ENCODE data around the gene TDRD12.
"Not testable (repeated sequence)": the region's sequence is repeated elsewhere in the genome, so short reads cannot be mapped to it uniquely, and the experiment has no call there.

The TDRD12 gene

DNA sequence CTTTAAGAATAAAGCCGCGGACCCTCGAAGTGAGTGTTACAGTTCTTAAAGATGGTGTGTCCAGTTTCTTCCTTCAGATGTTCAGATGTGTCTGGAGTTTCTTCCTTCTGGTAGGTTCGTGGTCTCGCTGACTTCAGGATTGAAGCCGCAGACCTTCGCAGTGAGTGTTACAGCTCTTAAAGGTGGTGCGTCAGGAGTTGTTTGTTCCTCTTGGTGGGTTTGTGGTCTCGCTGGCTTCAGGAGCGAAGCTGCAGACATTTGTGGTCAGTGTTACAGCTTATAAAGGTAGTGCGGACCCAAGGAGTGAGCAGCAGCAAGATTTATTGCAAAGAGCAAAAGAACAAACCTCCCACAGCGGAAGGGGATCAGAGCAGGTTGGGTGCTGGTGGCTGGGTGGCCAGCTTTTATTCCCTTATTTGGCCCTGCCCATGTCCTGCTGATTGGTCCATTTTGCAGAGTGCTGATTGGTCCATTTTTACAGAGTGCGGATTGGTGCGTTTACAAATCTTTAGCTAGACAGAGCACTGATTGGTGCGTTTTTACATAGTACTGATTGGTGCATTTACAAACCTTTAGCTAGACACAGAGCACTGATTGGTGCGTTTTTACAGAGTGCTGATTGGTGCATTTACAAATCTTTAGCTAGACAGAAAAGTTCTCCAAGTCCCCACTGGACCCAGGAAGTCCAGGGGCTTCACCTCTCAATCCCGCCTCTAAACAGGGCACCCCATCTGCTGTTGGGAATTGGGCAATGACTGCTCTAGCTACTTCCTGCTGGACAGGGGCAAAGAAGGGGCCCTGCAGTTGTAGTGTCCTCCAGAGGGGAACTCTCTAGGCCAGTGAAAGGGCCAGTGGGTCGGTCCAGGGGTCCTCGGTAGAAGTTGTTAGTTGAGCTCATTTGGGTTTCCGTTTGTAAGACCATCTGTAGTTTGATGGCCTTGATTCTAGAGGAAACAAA lies 26.1 kb upstream of the TDRD12 start:
- not testable (repeated sequence) for DNase-seq

- not testable (repeated sequence) for DNase-seq
Measured at GRCh38 chr19:32694316-32694715, 25.3 kb upstream of the TDRD12 start.

GRCh38 chr19:32694851-32695250 lies 24.7 kb upstream of the TDRD12 start:
- not testable (repeated sequence) for DNase-seq

GRCh38 chr19:32695506-32695905 lies 24.1 kb upstream of the TDRD12 start:
- not testable (repeated sequence) for DNase-seq

DNA sequence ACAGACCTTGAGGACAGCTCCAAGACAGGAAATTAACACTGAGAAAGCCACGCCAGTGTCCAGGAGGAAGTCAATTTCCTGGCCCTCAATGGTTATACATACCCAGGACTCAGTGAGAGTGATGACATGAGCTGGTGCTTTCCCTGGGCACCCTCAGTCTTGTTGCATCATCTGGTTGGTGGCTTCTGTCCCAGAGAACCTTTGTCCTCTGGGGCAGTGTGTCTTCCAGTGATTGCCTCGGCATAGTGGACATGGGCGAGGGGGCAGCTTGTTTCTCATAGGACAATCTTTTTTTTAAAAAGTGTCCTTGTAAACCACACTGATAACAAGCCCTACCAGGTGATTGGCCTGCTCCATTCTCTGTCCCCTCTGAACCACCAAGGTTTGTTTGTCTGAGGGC lies 22.8 kb upstream of the TDRD12 start:
- not testable (repeated sequence) for DNase-seq

DNA sequence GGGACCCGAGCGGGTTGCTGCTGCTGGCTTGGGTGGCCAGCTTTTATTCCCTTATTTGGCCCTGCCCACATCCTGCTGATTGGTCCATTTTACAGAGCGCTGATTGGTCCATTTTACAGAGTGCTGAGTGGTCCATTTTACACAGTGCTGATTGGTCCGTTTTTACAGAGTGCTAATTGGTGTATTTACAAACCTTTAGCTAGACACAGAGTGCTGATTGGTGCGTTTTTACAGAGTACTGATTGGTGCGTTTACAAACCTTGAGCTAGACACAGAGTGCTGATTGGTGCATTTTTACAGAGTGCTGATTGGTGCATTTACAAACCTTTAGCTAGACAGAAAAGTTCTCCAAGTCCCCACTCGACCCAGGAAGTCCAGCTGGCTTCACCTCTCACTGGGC lies 19.4 kb upstream of the TDRD12 start:
- not testable (repeated sequence) for DNase-seq

DNA sequence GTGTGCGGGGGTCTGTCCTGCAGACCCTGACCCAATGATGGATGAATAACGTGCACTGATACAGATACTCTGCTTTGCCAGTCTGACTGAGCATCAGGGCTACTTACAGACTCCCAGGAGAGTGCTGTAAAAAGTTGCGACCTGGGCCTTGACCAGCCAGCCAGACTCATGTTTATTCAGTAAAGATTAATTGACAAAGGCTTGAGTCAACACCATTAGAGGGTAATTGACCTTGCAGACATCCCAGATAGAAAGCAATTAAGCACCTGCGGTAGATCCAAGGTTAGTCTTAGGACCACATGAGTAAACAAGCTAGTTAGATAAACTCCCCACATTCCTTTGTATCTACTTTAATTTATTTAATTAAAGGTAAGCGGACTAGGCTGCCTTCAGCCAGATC lies 17.6 kb upstream of the TDRD12 start:
- DNase-seq = no peak

DNA sequence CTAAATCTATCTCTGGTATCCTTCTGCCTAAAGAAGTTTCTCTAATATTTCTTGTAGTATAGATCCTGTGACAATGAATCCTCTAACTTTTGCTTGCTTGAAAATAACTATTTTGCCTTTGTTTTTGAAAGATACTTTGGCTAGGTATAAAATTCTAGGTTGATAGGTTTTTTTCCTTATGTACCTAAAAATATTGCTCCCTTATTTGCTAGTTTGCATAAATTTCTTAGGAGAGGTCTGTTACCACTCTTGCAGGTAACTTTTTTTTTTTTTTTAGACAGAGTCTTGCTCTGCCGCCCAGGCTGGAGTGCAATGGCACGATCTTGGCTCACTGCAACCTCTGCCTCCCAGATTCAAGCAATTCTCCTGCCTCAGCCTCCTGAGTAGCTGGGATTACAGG lies 15.6 kb upstream of the TDRD12 start:
- DNase-seq = not testable (repeated sequence)

- DNase-seq = no peak
Measured at GRCh38 chr19:32708457-32708856, 11.1 kb upstream of the TDRD12 start.

GRCh38 chr19:32709032-32709431 lies 10.5 kb upstream of the TDRD12 start:
- no peak for DNase-seq

DNA sequence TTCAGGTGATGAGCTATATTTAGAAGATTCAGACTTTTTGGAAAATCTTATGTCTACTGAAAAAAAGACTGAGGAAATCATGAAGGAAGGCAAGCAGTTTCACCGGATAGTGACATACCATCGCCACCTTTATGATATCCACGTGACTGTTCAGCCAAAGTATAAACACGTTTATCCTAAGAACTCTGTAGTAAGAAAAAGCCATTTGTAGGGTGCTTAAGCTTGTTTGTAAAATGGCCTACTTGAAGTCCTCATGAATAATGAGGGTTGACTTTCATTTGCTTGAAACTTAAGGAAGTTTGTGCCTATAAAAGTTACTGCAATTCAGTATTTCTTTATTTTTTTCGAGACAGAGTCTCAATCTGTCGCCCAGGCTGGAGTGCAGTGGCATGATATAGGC lies 7.8 kb upstream of the TDRD12 start:
- DNase-seq = no peak

DNA sequence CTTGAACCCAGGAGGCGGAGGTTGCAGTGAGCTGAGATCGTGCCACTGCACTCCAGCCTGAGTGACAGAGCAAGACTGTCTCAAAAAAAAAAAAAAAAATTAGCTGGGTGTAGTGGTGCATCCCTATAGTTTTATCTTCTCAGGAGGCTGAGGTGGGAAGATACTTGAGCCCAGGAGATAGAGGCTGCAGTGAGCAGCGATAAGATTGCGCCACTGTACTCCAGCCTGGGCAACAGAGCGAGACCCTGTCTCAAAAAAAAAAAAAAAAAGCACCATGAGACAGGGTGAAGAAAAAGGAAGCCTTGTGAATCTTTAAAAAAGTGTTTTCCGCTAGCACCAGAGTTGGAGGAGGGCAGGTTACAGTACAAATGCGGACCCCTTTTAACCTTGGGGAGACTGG lies 3.4 kb upstream of the TDRD12 start:
- not testable (repeated sequence) for DNase-seq

DNA sequence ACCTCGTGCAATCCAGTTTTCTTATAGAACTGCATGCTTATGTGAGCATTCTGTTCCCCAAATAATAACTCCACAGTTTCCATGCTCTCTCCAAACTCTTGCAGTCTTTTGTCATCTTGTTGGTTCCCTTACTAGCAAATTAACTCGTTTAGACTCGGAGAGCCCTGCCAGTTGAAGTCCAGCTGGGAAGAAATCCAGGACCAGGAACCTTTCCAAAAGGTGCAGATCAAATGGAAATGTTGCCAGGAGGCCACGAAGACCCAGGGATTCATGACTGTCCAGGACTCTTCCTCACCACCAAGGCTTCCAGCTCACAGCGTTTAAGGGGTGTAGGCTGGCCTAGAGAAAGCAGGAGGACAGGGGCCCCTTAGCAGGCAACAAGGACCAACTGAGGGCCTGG lies 2.1 kb upstream of the TDRD12 start:
- DNase-seq = no peak

DNA sequence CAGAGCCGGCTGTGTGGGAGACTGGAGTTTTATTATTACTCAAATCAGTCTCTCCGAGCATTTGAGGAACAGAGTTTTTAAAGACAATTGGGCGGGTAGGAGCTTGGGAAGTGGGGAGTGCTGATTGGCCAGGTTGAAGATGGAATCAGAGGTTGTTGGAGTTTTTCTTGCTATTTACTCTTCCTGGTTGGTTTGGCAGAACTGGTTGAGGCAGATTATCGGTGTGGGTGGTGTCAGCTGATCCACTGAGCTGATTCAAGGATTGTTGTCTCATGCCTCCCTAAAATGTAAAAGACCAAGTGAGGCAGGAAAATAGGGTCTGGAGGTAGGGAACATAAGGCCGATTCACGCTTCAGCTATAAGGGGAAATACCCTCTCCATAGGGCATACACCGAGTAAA lies 1.3 kb upstream of the TDRD12 start:
- DNase-seq = no peak

DNA sequence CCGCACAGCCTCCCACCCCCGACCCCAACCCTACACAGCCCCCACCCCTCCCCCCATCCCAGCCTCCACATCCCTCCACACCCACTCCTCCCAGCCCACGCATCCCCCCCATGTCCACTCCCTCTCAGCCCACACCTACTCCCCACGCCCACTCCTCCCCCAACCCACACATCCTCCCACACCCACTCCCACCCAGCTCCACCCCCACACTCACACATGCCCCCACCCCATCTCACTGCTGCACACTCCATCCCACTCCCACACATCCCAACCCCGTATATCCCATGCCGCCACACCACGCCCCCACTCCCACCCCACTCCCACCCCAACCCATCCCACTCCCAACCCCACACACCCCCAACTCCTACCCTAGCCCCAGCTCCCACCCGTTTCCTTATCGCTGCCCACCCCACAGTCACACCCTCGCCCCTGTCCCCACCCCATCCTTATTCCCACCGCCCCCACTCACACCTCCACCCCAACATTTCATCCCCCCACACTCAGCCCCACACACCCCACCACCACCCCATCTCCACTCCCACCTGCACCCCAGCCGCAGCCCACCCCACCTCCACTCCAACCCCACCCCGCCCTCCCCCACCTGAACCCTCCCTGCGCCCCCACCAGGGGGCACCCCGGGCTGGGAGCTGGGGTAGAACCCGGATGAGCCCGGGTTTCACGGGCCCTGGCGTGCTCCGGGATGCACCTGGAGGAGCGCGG lies 809 bp downstream of the TDRD12 start:
- DNase-seq = no peak

GRCh38 chr19:32720936-32721250 lies 1.3 kb downstream of the TDRD12 start:
- no peak for DNase-seq

- DNase-seq = no peak
Measured at GRCh38 chr19:32735936-32736335, 16.4 kb downstream of the TDRD12 start.

DNA sequence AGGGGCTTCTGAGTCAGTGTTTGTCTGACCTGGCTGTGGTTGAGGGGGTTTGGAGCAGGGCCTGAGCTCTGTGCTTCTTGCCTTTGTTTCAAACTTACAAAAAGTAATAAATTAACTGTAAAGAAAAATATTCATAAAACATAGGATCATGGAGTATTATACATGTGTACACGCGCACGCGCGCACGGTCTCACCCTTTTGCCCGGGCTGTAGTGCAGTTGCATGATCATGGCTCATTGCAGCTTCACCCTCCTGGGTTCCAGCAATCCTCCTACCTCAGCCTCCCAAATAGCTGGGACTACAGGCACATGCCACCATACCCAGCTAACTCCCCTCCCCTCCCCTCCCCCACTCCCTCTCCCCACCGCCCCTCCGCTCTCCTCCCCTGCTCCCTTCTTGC lies 23.5 kb downstream of the TDRD12 start:
- no peak for DNase-seq

DNA sequence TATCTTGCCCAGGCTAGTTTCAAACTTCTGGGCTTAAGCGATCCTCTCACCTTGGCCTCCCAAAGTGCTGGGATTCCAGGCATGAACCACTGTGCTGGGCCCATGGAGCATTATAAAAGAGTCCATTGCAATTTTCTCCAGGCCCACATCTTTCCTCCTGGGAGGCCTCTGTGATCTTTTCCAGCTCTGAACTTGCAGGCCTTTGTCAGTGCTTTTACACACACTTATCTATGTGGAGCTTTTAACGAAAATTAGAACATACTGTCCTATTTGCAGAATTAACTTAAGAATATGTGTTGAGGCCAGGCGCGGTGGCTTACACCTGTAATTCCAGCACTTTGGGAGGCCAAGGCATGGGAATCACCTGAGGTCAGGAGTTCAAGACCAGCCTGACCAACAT lies 23.9 kb downstream of the TDRD12 start:
- no peak for DNase-seq

DNA sequence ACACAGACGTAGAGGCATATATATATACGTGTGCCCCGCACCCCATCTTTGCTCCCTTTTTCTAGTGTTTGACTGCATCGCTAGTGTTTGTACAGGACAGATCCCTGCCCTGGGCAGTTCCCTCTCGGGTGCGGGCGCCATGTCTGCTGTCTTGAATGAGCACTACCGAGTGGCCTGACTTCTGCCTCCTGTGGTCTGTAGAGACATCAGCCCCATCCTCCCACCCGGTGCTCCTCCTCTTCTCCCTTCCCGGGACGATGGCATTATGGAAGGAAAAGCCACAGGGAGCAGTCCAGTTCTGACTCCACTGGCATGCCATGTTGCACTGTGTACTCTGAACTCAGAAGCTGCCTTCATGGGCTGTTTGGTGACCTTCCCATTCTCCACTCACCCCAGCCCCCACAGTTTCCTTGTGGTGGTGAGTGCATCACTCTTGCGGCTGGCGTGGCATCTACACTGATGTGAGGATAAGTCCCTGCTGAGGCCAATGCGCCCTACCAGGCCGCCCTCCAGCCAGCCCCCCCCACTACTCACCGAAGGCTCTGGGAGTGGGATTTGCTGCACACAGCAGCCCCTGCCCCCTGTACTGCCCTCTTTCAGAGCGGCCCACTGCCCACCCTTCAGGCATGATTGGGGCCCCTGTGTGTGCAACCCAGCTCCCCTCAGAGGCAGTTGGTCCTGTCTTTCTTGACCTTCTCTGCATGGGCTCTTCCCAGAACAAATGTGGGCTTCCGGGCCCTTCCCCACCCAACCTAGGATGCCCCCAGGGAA lies 25.2 kb downstream of the TDRD12 start:
- DNase-seq = no peak

- not testable (repeated sequence) for DNase-seq
Measured at GRCh38 chr19:32745594-32746251, 26.2 kb downstream of the TDRD12 start.

DNA sequence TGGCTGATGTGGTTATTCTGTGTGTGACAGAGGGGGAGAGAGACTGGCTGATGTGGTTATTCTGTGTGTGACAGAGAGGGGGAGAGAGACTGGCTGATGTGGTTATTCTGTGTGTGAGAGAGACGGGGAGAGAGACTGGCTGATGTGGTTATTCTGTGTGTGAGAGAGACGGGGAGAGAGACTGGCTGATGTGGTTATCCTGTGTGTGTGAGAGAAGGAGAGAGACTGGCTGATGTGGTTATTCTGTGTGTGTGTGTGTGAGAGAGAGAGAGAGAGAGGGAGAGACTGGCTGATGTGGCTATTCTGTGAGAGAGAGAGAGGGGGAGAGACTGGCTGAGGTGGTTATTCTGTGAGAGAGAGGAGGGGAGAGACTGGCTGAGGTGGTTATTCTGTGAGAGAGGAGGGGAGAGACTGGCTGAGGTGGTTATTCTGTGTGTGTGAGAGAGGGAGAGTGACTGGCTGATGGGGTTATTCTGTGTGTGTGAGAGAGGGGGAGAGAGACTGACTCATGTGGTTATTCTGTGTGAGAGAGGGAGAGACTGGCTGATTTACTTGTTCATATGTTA lies 27.1 kb downstream of the TDRD12 start:
- DNase-seq = not testable (repeated sequence)

- DNase-seq = no peak
Measured at GRCh38 chr19:32748497-32748896, 28.9 kb downstream of the TDRD12 start.
